Tibial nerve (tissue), 4 donors: ENCODE results near the gene INO80D.

Experiments used
- EP300 ChIP-seq, 2 donors: sonication (generic); formaldehyde crosslinking; IDR thresholded peaks; one replicate each; pipeline ENCODE4 v1.6.1; 2017; ENCODE audit warnings: antibody characterized with exemption in 2 of 2, mild to moderate bottlenecking in 1 of 2
- POLR2A ChIP-seq, 2 donors: fragments of 450-650 bp; IDR thresholded peaks; one replicate each; pipeline ENCODE4 v1.6.1; 2017; ENCODE audit warnings: antibody characterized with exemption in 2 of 2, mild to moderate bottlenecking in 2 of 2, moderate library complexity in 2 of 2
- TF ChIP-seq, protein P1 (sequence below), 5 experiments: fragments of 200-600 bp in 3 of 5; fragments of 450-650 bp in 2 of 5; sonication (generic) in 3 of 5; IDR thresholded peaks; one replicate each; pipeline ENCODE4 v1.5.1; 2016 to 2019; ENCODE audit warnings: antibody characterized with exemption in 5 of 5, mild to moderate bottlenecking in 3 of 5, moderate library complexity in 2 of 5

DNA sequence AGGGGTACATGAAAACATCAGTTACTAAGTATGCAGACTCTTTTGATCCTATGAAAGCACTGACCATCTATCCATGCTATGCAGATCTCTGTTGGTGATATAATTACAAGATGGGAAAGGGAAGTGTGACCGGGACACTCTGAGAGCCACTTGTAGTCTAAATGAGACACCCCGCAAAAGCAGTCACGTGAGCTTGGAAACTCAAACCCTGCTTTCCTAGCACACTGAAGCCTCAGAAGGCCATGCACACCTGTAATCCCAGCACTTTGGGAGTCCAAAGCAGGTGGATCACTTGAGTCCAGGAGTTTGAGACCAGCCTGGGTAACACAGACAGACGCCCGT, 137.5 kb downstream of the INO80D start:
- TF ChIP-seq, protein P1, sequence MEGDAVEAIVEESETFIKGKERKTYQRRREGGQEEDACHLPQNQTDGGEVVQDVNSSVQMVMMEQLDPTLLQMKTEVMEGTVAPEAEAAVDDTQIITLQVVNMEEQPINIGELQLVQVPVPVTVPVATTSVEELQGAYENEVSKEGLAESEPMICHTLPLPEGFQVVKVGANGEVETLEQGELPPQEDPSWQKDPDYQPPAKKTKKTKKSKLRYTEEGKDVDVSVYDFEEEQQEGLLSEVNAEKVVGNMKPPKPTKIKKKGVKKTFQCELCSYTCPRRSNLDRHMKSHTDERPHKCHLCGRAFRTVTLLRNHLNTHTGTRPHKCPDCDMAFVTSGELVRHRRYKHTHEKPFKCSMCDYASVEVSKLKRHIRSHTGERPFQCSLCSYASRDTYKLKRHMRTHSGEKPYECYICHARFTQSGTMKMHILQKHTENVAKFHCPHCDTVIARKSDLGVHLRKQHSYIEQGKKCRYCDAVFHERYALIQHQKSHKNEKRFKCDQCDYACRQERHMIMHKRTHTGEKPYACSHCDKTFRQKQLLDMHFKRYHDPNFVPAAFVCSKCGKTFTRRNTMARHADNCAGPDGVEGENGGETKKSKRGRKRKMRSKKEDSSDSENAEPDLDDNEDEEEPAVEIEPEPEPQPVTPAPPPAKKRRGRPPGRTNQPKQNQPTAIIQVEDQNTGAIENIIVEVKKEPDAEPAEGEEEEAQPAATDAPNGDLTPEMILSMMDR (IDR thresholded peaks at IDR 0.05): no peak
- TF ChIP-seq EP300 (IDR thresholded peaks at IDR 0.05): no peak
- no peak for TF ChIP-seq POLR2A (IDR thresholded peaks at IDR 0.05)
